ENCODE measurements around the gene ZSCAN18.

Gene ZSCAN18

GRCh38 chr19:58046856-58047255 is 51.2 kb downstream of the ZSCAN18 start:
- POLR2A ChIA-PET = no interaction called here
- CTCF ChIA-PET = no interaction called here
- DNase-seq (ENCODE audit: extremely low spot score) = no peak
- no peak for TF ChIP-seq CTCF (IDR thresholded peaks at IDR 0.05; ENCODE audit: control extremely low read depth, extremely low read depth, low read depth, missing control alignments)

- no peak for DNase-seq (ENCODE audit: extremely low spot score)
- CTCF ChIA-PET = no interaction called here
- POLR2A ChIA-PET = no interaction called here
- TF ChIP-seq CTCF (IDR thresholded peaks at IDR 0.05; ENCODE audit: control extremely low read depth, extremely low read depth, low read depth, missing control alignments) = no peak
Measured at GRCh38 chr19:58045411-58046050, 52.5 kb downstream of the ZSCAN18 start.

- DNase-seq (ENCODE audit: extremely low spot score) = no peak
- no peak for TF ChIP-seq CTCF (IDR thresholded peaks at IDR 0.05; ENCODE audit: control extremely low read depth, extremely low read depth, low read depth, missing control alignments)
- POLR2A ChIA-PET = no interaction called here
- CTCF ChIA-PET = no interaction called here
Measured at GRCh38 chr19:58044886-58045285, 53.1 kb downstream of the ZSCAN18 start.

GRCh38 chr19:58044391-58044790 is 53.6 kb downstream of the ZSCAN18 start:
- POLR2A ChIA-PET = no interaction called here
- CTCF ChIA-PET = no interaction called here
- no peak for DNase-seq (ENCODE audit: extremely low spot score)
- TF ChIP-seq CTCF (IDR thresholded peaks at IDR 0.05; ENCODE audit: control extremely low read depth, extremely low read depth, low read depth, missing control alignments) = no peak

- POLR2A ChIA-PET = no interaction called here
- no peak for DNase-seq (ENCODE audit: extremely low spot score)
- TF ChIP-seq CTCF (IDR thresholded peaks at IDR 0.05; ENCODE audit: control extremely low read depth, extremely low read depth, low read depth, missing control alignments) = no peak
- CTCF ChIA-PET = no interaction called here
Measured at GRCh38 chr19:58042495-58043340, 55.3 kb downstream of the ZSCAN18 start.

- ChIA-PET CTCF (no interaction called here), POLR2A (no interaction called here)
- no peak for TF ChIP-seq CTCF (IDR thresholded peaks at IDR 0.05; ENCODE audit: control extremely low read depth, extremely low read depth, low read depth, missing control alignments)
- no peak for DNase-seq (ENCODE audit: extremely low spot score)
Measured at GRCh38 chr19:58040751-58041525, 57.1 kb downstream of the ZSCAN18 start.
